HG02943 (cell line): ENCODE measurements around the gene KMT2E.
A peak's percentile ranks its signal among the peaks of the same experiment; 100 is the strongest.
"Not testable (repeated sequence)": the region's sequence is repeated elsewhere in the genome, so short reads cannot be mapped to it uniquely, and the experiment has no call there.

Experiments
- ATAC-seq: cut with Tn5 transposase; IDR thresholded peaks from one replicate; pipeline ENCODE4 v1.9.1; 2021; ENCODE audit warnings: mild to moderate bottlenecking, low read depth, moderate library complexity; ENCODE audit not compliant: unreplicated experiment

Gene KMT2E

DNA sequence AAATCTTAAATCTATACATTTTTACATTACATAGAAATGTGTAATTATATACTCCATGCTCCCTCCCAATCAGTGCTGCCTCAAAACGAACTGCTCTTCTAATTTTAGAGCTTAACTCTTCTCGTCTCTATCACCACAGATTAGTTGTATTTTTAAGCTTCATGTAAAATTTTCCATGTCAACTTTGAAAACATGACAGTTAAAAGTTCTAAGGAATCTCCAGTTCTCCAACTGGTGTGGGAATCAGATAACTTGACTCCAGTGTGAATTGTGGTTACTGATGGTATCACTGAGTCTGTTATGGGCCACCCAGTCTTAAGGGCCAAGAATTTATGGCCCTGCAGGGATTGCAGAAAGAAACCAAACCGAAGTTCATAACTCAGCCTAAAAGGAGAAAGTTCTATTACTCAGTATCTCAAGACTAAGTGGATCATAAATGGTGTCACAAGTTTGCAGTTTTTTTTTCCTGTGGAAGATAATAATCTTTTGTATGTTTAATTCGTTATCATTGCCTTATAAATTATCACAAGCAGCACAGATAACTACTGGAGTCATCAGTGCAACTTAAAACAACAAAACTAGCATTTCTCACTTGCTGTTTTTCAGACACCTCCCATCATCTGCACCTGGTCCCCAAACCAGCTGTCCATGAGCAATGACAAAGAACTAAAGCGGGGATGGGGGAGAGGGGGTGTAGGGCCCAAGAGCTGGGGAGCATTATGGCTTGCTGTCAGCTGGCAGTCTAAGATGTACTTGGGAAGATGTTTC is 31.5 kb upstream of the KMT2E start:
- no peak for ATAC-seq

DNA sequence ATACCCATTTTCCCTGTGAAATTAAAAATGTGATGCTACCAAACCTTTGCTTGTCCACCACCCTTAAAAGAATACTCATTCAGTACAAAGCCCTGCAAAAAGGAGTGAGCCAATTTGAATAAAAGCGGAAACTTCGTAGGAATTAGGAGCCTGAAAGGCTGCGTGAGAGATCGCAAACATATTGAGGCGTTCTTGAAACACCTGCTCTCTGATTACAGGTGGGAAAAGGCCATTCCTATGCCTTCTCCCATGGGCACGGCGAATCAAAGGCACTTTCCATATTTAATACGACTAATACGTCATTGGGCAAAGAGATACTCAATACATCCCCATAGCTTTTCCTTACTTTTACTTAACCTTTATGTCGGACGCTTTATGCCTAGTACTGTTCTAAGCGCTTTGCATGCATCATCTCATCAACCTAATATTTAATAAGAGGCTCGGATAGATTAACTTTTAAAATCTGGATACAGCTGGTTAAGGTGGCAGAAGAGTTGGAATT is 30.9 kb upstream of the KMT2E start:
- no peak for ATAC-seq

DNA sequence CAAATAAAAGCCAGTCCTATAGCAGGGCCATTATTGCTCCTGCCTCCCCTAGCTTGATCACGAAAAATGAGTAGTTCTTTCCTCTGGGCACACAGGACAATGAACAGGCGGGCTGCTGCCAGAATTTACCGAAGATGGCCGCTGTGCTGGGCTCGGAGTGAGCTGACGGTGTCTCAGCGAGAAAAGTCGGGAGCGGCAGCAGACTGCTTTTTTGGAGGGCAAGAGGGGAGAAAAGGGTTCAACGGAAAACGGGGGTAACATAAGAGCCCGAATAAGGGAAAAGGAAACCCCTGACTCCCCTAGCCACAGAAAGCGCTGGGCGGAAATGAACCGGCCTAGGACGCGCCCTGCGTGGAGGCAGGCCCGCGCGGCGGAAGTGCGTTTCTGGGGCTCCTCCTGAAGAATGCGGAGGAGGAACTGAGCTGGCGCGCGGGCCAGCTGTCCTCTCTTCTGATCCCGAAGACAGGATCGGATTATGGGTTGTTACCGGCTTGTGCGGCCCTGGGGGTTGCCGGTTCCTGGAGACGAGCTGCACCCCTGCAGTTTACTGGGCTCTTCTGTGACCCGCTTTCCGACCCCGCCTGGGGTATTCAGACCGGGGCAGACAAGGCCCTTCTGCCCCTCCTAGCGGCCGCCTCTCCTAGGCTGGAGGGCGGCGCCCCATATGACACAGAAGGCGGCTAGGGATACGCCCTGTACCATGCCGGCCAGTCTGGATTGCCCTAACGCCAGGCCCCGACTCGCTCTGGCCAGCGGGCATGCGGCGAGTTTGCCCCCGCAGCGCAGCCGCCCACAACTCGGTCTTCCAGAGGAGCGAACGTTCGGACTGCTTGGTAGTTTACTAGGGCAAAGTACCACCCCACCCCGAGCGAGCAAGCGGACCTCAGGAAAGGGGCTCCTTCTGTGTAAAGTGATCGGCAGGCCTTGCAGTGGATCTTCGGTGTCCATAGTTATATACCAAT is 30.1 kb upstream of the KMT2E start:
- ATAC-seq = peak; percentile 83

DNA sequence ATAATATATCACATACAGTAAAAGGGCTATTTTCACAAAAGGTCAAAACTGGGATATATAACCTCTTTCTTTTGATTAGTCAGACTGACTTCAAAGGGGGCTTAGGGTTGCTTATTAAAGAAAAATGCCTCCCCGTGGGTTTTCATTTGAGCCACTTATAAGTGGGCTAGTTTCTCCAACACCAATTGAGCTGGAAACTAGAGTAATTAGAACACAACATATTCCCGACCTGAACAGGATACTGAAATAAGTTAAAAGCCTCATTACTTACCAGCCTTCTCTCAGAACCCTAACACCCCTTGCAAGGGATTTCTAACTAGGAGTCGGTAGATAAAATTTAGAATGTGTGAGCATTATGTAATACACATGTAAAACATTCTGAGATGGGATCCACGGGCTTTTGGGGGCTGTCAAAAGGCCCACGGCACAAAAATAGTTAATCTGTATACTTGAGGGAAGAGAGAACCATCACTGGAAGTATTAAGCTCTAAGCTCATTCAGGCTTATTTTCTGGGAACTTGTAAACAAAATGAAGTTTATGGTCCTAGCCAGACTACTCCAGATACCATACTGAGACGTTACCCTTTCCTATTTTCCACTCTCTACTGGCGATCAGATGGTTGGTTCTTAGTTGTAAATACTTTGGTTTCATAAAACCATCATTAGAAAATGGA is 29.3 kb upstream of the KMT2E start:
- ATAC-seq = no peak

DNA sequence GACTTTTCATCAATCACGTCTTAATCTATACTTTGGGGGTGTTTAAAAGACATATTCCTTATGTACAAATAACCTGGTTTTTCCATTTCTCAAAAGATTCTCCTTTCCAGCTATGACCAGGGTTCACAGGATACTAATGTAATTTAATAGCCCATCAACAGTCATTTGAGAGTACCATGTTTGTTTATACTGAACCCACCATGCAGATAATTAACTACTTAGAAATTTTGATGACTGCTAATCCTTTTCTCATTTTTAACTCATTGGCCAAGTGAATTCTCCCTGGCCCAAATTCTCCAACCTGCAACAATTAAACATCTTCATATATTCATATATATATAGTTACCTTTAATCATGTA is 28.8 kb upstream of the KMT2E start:
- no peak for ATAC-seq

DNA sequence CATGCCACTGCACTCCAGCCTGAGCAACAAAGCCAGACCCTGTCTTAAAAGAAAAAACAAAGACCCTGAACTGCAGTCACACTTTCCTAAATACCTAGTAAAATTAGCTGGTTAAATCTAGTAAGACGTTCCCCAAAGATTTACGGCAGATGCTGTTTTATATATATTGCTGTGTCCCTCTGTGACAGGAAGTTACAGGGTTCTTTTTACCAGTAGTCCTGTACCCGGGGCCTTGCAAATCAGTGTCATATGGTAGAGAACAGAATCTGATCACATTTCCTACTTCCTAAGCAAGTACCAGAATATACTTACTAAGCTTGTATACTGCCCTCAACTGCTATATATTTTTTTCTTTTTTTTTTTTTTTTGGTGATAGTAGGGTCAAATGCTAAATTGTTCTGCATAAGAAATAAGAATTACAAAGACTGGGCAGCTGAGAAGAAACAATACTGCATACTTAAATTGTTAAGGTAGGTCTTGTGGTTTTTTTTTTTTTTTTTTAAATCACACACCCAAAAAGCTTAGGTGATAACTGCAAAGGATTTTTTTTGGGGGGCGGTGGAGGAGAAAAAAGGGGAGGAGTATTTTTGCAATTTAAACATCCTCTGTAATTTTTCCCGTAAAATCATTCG is 27.3 kb upstream of the KMT2E start:
- no peak for ATAC-seq

DNA sequence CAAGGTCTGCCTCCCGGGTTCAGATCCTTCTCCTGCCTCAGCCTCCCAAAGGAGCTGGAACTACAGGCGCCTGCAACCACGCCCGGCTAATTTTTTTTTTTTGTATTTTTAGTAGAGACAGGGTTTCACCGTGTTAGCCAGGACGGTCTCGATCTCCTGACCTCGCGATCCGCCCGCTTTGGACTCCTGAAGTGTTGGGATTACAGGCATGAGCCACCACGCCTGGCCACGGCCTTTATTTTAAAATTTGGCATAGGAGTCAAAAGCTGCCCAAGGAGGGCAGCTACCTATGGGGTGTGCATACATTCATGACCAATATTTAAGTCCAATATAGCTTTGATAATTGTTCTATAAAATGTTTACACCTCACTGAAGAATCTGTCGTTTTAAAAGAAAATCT is 26.6 kb upstream of the KMT2E start:
- not testable (repeated sequence) for ATAC-seq

DNA sequence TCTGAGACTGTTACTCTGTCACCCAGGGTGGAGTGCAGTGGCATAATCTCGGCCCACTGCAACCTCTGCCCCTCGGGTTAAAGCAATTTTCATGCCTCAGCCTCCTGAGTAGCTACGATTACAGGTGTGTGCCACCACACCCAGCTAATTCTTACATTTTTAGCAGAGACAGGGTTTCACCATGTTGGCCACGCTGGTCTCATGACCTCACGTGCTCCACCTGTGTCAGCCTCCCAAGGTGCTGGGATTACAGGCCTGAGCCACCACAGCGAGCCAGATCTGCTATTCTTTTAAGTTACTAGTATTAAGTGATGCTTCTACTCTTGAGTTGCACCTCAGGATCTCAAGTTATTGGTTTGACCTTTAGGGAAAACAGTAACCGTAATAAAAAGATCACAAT is 23.0 kb upstream of the KMT2E start:
- ATAC-seq = no peak

DNA sequence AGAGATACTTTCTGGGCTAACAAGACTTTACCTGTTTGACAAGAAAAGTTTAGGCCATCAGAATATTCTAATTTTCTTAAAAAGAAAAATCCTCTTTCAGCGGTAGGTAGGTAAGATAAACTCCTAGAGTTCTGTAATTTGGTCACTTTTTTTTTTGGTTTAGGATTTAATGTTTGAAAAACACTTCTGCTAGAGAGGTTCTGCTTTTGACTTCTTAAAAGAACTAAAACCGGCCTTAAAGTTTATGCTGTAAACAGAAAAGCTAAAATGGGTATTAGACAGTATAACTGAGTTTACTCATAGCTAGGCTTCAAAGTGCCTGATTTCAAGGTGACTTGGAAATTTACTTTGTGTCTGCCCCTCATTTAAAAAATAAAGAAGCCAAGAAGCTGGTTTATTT is 21.7 kb upstream of the KMT2E start:
- no peak for ATAC-seq

DNA sequence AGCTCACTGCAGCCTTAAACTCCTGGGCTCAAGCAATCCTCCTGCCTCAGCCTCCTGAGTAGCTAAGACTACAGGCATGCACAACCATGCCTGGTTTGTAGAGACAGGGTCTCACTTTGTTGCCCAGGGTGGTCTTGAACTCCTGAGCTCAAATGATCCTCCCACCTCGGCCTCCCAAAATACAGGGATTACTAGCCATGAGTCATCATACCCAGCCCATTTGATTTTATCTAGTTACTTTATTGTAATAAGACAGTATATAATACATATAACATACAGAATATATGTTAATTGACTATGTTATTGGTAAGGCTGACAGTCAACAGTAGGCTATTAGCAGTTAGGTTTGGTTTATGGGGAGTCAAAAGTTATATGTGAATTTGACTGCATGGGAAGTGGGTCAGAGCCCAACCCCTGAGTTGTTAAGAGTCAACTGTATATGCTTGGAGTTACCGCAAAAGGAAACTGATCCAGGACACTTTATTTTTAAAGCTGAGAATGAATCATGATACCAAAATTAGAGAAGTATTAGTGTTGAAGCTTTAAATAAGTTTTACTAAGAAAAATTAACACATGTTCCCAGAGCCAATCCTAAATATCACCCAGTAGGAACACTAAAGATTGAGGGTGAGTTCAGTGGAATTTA is 20.7 kb upstream of the KMT2E start:
- ATAC-seq = no peak

DNA sequence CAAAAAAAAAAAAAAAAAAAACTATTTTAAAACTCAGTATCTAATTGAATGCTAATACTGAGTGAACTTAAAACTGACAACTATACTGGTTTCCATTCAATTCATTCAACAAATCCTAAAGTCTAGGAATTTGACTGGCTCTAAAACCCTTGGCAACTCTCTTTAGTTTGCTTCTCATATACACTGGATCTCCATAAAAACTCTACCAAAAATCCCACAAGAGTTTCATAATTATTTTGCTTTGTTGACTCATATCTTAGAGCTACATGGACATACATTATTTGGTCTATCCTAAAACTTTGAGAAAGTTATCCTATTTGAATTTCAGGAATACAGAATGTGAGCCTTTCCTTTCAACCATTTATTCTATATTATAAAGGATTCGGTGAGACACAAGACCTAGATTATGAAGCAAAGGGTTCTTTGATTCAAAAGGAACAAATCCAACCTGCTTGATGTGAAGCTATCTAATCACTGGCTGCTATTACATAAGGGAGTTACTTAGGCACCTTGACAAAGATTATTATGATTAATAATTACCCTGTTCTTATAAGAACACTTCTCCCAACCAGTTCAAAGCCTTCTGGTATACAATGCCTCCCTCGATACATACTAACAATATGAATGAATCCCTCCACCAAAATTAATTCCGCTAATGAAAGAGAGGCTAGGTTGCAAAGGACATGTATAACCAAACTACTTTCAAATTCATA is 15.8 kb upstream of the KMT2E start:
- ATAC-seq = no peak

DNA sequence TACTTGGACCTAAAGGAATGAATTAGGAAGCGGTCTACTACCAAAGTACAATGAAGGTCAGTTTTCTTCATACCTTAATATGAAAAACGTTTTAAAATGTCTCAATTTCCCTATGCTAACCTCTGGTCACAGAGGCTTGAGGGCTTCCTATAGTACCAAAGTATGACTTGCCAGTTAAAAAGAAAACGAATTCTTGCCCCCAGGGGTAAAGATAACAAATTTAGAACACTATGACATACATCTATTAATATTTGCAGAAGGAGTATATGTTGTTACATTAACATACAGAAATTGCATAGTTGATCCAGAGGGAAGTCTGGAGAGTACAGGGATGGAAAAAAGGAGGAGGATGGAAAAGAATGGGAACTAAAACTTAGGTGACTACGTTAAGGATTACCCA is 13.8 kb upstream of the KMT2E start:
- no peak for ATAC-seq

DNA sequence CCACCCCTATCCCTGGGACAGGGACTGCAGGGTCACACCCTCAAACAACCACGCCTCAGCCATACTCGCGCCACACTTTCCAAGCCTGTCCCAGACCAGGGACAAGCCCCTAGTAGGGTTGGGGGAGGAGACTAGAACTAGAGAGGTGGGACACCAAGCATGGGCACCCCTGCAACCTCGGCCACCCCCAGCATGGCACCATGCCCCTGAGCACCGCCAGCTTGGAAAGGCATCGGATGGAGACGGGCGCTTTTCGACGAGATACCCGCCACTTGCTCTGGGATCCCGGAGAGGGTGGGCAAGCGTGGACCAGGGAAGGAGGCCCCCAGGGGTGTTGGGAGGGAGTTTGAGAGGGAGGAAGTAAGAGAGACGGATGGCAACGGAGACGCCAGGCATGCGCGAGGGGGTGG is 13.1 kb upstream of the KMT2E start:
- ATAC-seq = no peak

DNA sequence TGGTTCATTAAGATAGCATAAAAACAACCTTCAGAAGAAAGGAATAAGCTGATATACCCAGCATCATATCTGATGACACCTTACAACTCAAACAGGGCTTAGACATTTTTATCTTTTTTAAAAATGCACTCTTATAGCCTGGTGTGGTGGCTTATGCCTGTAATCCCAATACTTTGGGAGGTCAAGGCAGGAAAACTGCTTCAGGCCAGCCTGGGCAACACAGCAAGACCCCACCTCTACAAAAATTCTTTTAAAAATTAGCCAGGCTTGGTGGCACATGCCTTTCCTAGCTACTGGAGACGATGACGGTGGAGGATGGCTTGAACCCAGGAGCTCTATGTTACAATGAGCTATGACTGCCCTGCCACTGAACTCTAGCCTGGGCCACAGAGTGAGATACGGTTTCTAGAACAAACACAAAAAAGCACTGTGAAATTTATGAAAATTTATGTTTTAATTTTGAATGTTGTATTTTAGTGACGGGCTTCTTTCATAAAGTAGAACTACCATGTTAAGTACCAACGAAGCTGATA is 12.3 kb upstream of the KMT2E start:
- no peak for ATAC-seq

DNA sequence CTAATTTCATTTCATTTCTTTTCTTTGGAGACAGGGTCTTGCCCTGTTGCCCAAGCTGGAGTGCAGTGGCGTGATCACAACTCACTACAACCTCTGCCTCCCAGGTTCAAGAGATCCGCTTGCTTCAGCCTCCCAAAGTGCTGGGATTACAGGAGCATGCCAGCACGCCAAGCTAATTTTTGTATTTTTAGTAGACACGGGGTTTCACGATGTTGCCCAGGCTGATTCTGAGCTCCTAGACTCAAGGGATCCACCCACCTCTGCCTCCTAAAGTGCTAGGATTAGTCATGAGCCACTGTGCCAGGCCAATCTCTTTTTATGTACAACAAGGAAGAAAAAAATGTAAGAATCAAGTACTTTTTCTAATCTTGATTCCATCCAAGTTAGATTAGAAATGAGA is 10.7 kb upstream of the KMT2E start:
- no peak for ATAC-seq

DNA sequence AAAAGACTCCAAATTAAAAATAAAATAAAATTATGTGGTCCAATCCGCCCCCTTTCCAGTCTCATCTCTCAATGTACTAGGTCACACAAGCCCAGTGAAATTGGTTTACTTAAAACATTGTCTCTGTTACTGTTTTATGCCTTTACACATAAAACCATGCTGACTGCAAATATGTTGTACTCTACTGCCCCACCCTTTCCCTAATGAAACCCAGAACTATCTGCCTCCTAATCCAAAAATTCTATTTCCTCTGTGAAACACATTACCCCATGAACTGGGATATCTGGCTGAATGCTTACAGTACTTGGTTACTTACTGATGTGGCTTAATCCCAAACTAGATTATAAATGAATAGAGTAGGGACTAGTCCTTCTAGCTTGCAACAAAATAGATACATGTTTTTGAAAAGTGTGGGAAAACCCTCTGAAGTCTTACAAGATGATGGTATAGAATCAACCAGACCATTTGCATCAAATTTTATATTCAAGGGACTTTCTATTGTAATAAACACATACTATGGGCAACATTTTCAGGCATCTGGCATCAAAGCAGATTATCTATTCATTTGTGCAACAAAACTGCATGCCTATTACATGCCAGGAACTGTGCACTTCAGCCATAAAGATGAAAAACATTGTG is 10.0 kb upstream of the KMT2E start:
- no peak for ATAC-seq

DNA sequence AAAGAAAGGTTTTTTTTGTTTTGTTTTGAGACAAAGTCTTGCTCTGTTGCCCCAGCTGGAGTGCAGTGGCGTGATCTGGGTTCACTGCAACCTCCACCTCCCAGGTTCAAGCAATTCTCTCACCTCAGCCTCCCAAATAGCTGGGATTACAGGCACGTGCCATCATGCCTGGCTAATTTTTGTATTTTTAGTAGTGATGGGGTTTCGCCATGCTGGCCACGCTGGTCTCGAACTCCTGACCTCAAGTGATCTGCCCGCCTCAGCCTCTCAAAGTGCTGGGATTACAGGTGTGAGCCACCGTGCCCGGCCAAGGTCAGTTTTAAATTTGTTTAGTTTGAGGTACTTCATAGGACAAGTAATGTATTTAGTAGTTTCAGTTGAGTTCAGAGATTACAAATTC is 9.0 kb upstream of the KMT2E start:
- not testable (repeated sequence) for ATAC-seq

DNA sequence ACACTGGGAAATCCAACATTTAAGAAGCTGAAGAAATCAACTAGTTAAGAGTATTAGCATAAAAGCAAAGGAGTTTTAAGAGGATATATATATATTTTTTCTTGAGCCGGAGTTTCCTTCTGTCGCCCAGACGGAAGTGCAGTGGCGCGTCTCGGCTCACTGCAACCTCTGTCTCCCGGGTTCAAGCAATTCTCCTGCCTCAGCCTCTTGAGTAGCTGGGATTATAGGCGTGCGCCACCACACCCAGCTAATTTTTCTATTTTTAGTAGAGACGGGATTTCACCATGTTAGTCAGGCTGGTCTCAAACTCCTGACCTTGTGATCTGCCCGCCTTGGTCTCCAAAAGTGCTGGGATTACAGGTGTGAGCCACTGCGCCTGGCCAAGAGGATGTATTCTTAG is 8.5 kb upstream of the KMT2E start:
- not testable (repeated sequence) for ATAC-seq
